ENCODE measurements around the gene S100A2. TPM values are rescaled to one million over a fixed set of nuclear protein-coding genes. Genes with fewer than 3 reads are reported as not detected.
"Not testable (repeated sequence)": the region's sequence is repeated elsewhere in the genome, so short reads cannot be mapped to it uniquely, and the experiment has no call there.

S100A2 gene
- total RNA-seq, 6 experiments from 2014 or later: not detected

DNA sequence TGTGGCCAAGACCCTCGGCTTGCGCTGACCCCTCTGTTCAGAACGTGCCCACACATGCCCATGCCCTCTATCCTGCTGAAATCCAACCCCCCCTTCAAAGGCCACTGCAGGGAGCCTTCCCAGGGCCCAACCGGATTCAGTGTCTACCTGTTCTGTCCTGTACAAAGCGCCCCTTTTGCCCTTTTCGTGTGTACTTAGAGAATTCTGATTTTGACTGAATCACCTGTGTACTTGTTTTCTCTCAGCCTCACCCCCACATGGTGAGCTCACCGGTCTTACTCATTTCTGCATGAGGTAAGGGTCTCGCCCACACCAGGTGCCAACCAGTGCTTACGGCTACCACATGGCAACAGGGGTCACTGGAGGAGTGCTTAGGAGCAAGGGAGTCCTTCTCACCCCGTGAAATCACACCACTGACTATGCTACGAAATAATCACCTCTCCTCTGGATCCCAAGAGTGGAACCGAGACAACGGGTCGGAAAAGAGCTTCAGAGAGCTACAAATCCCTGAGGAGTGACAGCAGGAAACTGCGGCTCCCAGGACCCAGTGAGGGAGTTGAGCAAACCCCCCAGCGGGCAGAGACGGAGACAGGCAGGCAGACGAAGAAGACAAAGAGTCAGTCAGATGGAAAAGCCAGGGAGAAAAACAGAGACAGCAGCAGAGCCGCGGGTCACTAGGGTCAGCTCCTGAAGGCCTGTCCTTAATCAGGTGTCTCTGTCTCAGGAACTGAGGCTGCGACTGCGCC is 2.1 kb upstream of the S100A2 start:
- H3K27ac ChIP-seq: no peak overlapping the region
- H3K4me1 ChIP-seq: peaks cover 0 to 7% (median 0%) of the 10 kb centered on the region in 4 donors
- intact Hi-C loops (cut with DNase I): loop anchor here (5.0 to 10.0 kb wide), 2 partner anchors 53 to 55 kb away; no protein-coding TSS in a partner anchor
- DNase-seq (no peak), ATAC-seq (peak in 1 of 4 donors; percentile 14)
- H3K9me3 ChIP-seq: no peaks in the 10 kb centered on the region
- 71% methylated on average over 16 of the region's 22 CpGs for WGBS (ENCODE audit: insufficient coverage, low coverage, low lambda C conversion rate, missing lambda C conversion rate)
- H3K27me3 ChIP-seq: no peaks in the 10 kb centered on the region
- H3K4me3 ChIP-seq: no peak overlapping the region
- no peaks in the 10 kb centered on the region for H3K36me3 ChIP-seq
- TF ChIP-seq POLR2A (IDR thresholded peaks at IDR 0.05): no peak
- TF ChIP-seq CTCF (IDR thresholded peaks at IDR 0.05): no peak

DNA sequence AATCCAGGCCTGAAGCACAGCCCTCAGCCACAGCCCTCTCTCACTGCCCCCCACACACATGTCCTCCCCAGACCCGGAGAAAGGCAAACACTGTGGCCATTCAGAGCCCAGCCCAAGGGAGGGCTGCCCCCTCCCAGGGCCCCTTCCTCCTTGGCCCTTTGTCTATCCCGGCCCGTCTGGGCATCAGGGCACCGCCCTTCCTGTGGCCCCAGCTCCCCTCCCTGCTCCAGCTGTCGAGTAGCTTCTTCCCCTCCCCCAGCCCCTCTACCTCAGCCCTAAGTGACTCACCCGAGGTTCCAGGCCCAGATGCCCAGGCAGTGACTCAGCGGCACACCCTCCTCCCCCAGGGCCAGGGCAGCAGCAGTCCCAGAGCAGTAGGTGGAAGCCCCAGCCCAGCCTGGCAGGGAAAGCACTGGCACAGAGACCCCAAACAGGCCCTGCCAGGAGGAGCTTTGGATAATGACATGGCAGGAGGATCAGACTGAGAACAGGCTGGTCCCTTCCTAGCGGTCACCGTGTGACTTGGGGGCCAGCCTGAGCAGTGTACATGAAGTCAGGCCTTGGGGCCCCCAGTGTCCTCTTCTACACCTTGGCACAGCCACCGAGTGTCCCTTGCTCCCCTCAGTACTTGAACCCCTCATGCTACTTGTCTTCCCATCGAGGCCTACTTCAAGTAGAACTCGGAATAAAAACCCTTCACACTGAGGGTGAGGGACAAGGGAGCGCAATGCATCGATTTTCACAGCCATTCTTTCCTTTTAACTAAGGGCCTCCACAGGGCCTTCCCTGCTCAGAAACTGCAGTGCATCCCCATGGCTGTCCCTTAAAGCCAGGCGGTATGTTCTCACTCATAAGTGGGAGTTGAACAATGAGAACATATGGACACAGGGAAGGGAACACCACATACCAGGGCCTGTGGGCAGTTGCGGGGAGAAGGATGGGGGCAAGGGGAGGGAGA is 1.0 kb upstream of the S100A2 start:
- WGBS (ENCODE audit: insufficient coverage, low coverage, low lambda C conversion rate, missing lambda C conversion rate): 61% methylated on average over 8 of the region's 16 CpGs

DNA sequence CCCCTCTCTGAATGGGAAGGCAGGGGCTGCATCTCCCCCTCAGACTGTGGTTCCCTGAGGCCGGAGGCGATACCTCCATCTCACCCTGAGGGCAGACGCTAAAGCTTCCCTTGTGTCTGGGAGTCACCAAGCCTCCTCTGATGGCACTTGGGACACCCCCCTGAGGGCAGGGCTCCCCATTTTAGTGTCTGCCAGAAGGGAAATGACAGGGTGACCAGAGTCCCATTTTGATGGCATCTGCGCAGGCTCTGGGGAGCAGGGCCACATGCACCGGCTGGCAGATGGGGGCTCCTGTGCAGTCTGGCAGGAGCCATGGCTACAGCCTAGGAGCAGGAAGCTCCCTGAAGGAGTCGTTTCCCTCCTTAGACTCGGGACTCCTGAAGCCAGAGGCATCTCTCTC is 1.7 kb downstream of the S100A2 start:
- H3K4me3 ChIP-seq: no peak overlapping the region
- ATAC-seq: no peak
- H3K4me1 ChIP-seq: peaks cover 0 to 7% (median 0%) of the 10 kb centered on the region in 4 donors
- no peak overlapping the region for H3K27ac ChIP-seq
- no peaks in the 10 kb centered on the region for H3K9me3 ChIP-seq
- H3K27me3 ChIP-seq: no peaks in the 10 kb centered on the region
- TF ChIP-seq POLR2A (IDR thresholded peaks at IDR 0.05): no peak
- no peak for TF ChIP-seq CTCF (IDR thresholded peaks at IDR 0.05)
- no CpG with 5 or more reads among the region's 7 CpGs for whole genome bisulfite sequencing (ENCODE audit: insufficient coverage, low coverage, low lambda C conversion rate, missing lambda C conversion rate)
- H3K36me3 ChIP-seq: no peaks in the 10 kb centered on the region
- no peak for DNase-seq
- intact Hi-C loops (cut with DNase I): loop anchor here in 1 of 2 donors (10.0 kb wide), 1 partner anchor 49 kb away; no protein-coding TSS in a partner anchor

More for the DNA sequence above, 1.0 kb upstream of the S100A2 start:
- TF ChIP-seq POLR2A (IDR thresholded peaks at IDR 0.05) (peak; percentile 34), CTCF (IDR thresholded peaks at IDR 0.05) (no peak)
- H3K36me3 ChIP-seq: no peaks in the 10 kb centered on the region
- peak overlapping the region; percentile 44 to 57 (median 51) for H3K27ac ChIP-seq
- intact Hi-C loops (cut with DNase I): loop anchor here (5.0 to 10.0 kb wide), 2 partner anchors 52 to 54 kb away; no protein-coding TSS in a partner anchor
- no peaks in the 10 kb centered on the region for H3K27me3 ChIP-seq
- DNase-seq (peak; percentile 79 to 89 (median 85)), ATAC-seq (peak; percentile 66 to 89 (median 72))
- H3K4me1 ChIP-seq: peaks cover 0 to 7% (median 0%) of the 10 kb centered on the region in 4 donors
- no peak overlapping the region for H3K4me3 ChIP-seq
- no peaks in the 10 kb centered on the region for H3K9me3 ChIP-seq

GRCh38 chr1:153563483-153563901 is 2.2 kb downstream of the S100A2 start:
- H3K4me3 ChIP-seq: no peak overlapping the region

GRCh38 chr1:153562021-153562420 is 3.6 kb downstream of the S100A2 start:
- H3K27ac ChIP-seq, DNase-seq, H3K4me3 ChIP-seq, H3K4me1 ChIP-seq, H3K36me3 ChIP-seq, H3K27me3 ChIP-seq, ATAC-seq, H3K9me3 ChIP-seq: not testable (repeated sequence)
- intact Hi-C loops (cut with DNase I): loop anchor here in 1 of 2 donors (10.0 kb wide), 1 partner anchor 47 kb away; no protein-coding TSS in a partner anchor
- 95% methylated on average over 3 of the region's 3 CpGs for WGBS (ENCODE audit: insufficient coverage, low coverage, low lambda C conversion rate, missing lambda C conversion rate)

More at GRCh38 chr1:153563483-153563901, 2.2 kb downstream of the S100A2 start:
- H3K27ac ChIP-seq: no peak overlapping the region
- intact Hi-C loops (cut with DNase I): loop anchor here in 1 of 2 donors (10.0 kb wide), 1 partner anchor 49 kb away; no protein-coding TSS in a partner anchor
- no peaks in the 10 kb centered on the region for H3K36me3 ChIP-seq
- TF ChIP-seq CTCF (IDR thresholded peaks at IDR 0.05) (no peak), POLR2A (IDR thresholded peaks at IDR 0.05) (no peak)
- WGBS (ENCODE audit: insufficient coverage, low coverage, low lambda C conversion rate, missing lambda C conversion rate): 49% methylated on average over 3 of the region's 6 CpGs
- no peaks in the 10 kb centered on the region for H3K9me3 ChIP-seq
- DNase-seq: no peak
- ATAC-seq: no peak
- peaks cover 0 to 3% (median 0%) of the 10 kb centered on the region in 4 donors for H3K4me1 ChIP-seq
- H3K27me3 ChIP-seq: no peaks in the 10 kb centered on the region

Measured in right lobe of liver (tissue), 6 donors.